Endothelial cell of umbilical vein (primary cell): ENCODE results near the gene AKNA.

Experiments used
- FOS ChIP-seq: IDR thresholded peaks from 2 replicates; pipeline ENCODE4 v1.6.1; 2011; ENCODE audit warnings: mild to moderate bottlenecking, low read length, moderate library complexity, borderline replicate concordance; ENCODE audit not compliant: insufficient read depth
- POLR2AphosphoS5 ChIP-seq: IDR thresholded peaks from 2 replicates; pipeline ENCODE4 v1.6.1; 2012; ENCODE audit warnings: low read depth, mild to moderate bottlenecking, control low read depth, low read length, moderate library complexity; ENCODE audit not compliant: insufficient read depth
- TF ChIP-seq, protein P1 (sequence below), 2 donors: IDR thresholded peaks; 1 replicate in 1 of 2; 2 replicates in 1 of 2; pipeline ENCODE4 v1.5.1; 2011; ENCODE audit warnings: low read length in 2 of 2, mild to moderate bottlenecking in 2 of 2, moderate library complexity in 2 of 2, control low read depth in 1 of 2, inconsistent platforms in 1 of 2, low read depth in 1 of 2; ENCODE audit not compliant: insufficient read depth in 1 of 2; ENCODE audit errors: extremely low read depth in 1 of 2

- no peak for TF ChIP-seq POLR2AphosphoS5
- TF ChIP-seq, protein P1, sequence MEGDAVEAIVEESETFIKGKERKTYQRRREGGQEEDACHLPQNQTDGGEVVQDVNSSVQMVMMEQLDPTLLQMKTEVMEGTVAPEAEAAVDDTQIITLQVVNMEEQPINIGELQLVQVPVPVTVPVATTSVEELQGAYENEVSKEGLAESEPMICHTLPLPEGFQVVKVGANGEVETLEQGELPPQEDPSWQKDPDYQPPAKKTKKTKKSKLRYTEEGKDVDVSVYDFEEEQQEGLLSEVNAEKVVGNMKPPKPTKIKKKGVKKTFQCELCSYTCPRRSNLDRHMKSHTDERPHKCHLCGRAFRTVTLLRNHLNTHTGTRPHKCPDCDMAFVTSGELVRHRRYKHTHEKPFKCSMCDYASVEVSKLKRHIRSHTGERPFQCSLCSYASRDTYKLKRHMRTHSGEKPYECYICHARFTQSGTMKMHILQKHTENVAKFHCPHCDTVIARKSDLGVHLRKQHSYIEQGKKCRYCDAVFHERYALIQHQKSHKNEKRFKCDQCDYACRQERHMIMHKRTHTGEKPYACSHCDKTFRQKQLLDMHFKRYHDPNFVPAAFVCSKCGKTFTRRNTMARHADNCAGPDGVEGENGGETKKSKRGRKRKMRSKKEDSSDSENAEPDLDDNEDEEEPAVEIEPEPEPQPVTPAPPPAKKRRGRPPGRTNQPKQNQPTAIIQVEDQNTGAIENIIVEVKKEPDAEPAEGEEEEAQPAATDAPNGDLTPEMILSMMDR (IDR thresholded peaks at IDR 0.05; ENCODE audit: extremely low read depth in 1 of 2, insufficient read depth in 1 of 2, low read depth in 1 of 2, low read length in 2 of 2) = no peak
- TF ChIP-seq FOS = no peak
Measured at GRCh38 chr9:114336157-114336556, 51.6 kb downstream of the AKNA start.
